GM10248 (cell line): Measurements from ENCODE around the gene TBC1D9B.

Source experiments
- CTCF ChIA-PET: fragments of 300-600 bp; sonication (Branson Sonifier 250); formaldehyde crosslinking; extraction: SDS; loops from one replicate; lab custom pipeline; 2021; ENCODE audit warnings: antibody characterized with exemption; lab: Yijun Ruan, JAX
- POLR2A ChIA-PET: fragments of 350-650 bp; sonication (Branson Sonifier 250); formaldehyde crosslinking; extraction: SDS; loops from one replicate; lab custom pipeline; 2020; ENCODE audit warnings: antibody characterized with exemption; lab: Yijun Ruan, JAX
- DNase-seq: peaks from one replicate; pipeline ENCODE4 v3.0.0; 2012; ENCODE audit errors: extremely low spot score
- TF ChIP-seq, protein P1 (sequence below): IDR thresholded peaks from 2 replicates; pipeline ENCODE4 v1.5.1; 2012; ENCODE audit warnings: mild to moderate bottlenecking, low read depth; ENCODE audit errors: extremely low read depth, missing control alignments, control extremely low read depth

The TBC1D9B gene

GRCh38 chr5:179878222-179879002 is 29.3 kb downstream of the TBC1D9B start:
- CTCF ChIA-PET = interaction anchor here (1.0 kb wide), 1 partner anchor 77 kb away, joined by 3 read pairs; no protein-coding TSS in a partner anchor
- TF ChIP-seq, protein P1, sequence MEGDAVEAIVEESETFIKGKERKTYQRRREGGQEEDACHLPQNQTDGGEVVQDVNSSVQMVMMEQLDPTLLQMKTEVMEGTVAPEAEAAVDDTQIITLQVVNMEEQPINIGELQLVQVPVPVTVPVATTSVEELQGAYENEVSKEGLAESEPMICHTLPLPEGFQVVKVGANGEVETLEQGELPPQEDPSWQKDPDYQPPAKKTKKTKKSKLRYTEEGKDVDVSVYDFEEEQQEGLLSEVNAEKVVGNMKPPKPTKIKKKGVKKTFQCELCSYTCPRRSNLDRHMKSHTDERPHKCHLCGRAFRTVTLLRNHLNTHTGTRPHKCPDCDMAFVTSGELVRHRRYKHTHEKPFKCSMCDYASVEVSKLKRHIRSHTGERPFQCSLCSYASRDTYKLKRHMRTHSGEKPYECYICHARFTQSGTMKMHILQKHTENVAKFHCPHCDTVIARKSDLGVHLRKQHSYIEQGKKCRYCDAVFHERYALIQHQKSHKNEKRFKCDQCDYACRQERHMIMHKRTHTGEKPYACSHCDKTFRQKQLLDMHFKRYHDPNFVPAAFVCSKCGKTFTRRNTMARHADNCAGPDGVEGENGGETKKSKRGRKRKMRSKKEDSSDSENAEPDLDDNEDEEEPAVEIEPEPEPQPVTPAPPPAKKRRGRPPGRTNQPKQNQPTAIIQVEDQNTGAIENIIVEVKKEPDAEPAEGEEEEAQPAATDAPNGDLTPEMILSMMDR = no peak
- POLR2A ChIA-PET = interaction anchor here (0.5 kb wide), 1 partner anchor 26 kb away, joined by 4 read pairs; no protein-coding TSS in a partner anchor
- no peak for DNase-seq

GRCh38 chr5:179876610-179876952 is 31.1 kb downstream of the TBC1D9B start:
- POLR2A ChIA-PET = no interaction called here
- CTCF ChIA-PET = no interaction called here
- TF ChIP-seq, protein P1 = no peak
- DNase-seq = no peak

GRCh38 chr5:179875741-179876609 is 31.7 kb downstream of the TBC1D9B start:
- TF ChIP-seq, protein P1 = no peak
- no peak for DNase-seq
- ChIA-PET POLR2A (no interaction called here), CTCF (no interaction called here)

DNA sequence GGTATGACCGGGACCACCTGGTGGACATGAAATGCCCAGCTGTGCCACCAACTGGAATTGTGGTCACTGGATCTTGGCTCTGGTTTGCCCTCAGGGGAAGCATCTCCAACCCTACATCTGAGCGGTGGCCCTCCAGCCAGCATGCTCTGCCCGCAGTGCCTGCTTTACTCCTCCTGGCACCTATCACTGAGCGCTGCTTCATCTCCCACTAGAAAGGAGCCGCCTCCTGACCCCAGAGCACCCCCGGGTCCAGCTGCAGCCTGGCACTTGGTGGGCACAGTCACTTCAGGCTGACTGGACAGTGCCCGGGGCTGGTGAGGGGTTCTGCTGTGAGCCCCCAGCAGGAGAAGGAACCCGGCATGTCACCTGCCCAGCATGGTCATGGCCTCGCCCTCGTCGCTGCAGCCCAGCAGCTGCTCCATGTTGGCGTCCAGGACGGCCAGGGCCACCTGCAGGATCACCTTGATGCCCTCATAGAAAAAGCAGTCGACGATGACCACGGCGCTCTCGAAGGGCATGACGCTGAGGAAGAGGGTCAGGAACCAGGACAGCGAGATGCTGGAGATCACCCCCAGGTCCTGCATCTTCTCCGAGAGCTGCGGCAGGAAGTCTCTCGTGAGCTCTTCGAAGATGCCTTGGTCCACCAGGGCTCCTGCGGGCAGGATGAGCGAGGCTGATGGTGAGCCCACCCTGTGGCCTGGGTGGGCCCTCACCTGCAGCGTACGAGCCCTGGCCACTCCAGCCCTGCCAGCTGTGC is 33.0 kb downstream of the TBC1D9B start:
- TF ChIP-seq, protein P1 = no peak
- CTCF ChIA-PET = interaction anchor here (2.0 kb wide), 1 partner anchor 9 kb away, joined by 5 read pairs; no protein-coding TSS in a partner anchor
- POLR2A ChIA-PET = no interaction called here
- DNase-seq = no peak

- no peak for DNase-seq
Measured at GRCh38 chr5:179874136-179874535, 33.6 kb downstream of the TBC1D9B start.

More at GRCh38 chr5:179874136-179874535, 33.6 kb downstream of the TBC1D9B start:
- ChIA-PET CTCF (interaction anchor here (2.0 kb wide), 1 partner anchor 9 kb away, joined by 5 read pairs; no protein-coding TSS in a partner anchor), POLR2A (no interaction called here)
- TF ChIP-seq, protein P1 = no peak
